ENCODE results near the gene ZBTB5. TPM values are rescaled to one million over a fixed set of nuclear protein-coding genes. Genes with fewer than 3 reads are reported as not detected.

The ZBTB5 gene
- total and polyA plus RNA-seq, 2 donors (not counting 3 experiments of a cell fraction or from before 2014, with no cell fraction given), result 10.0 to 13.7 TPM

- no peak for DNase-seq (ENCODE audit: low read depth, low spot score)
- no peaks in the 10 kb centered on the region for H3K9me1 ChIP-seq (replicated peaks; ENCODE audit: control insufficient read depth, extremely low read depth, insufficient read depth, low read length)
- CTCF ChIA-PET, result no interaction called here
- POLR2A ChIA-PET, result no interaction called here
- H3K4me2 ChIP-seq (ENCODE audit: insufficient read depth, low read length), result no peak overlapping the region
- H4K20me1 ChIP-seq (replicated peaks; ENCODE audit: control insufficient read depth, extremely low read depth, insufficient read depth, low read length), result no peaks in the 10 kb centered on the region
- dilution Hi-C loops (cut with MboI; ENCODE audit: extremely low pct_ligation_motif_present, low sequenced_read_pairs), result no loop called here
- TF ChIP-seq POLR2A (IDR thresholded peaks at IDR 0.05; ENCODE audit: low read depth, low read length) (no peak), JUN (IDR thresholded peaks at IDR 0.05; ENCODE audit: borderline replicate concordance, insufficient read depth, insufficient read length, low read depth) (no peak), EZH2 (IDR thresholded peaks at IDR 0.05; ENCODE audit: borderline replicate concordance, low read depth, low read length, severe bottlenecking) (no peak), FOS (IDR thresholded peaks at IDR 0.05; ENCODE audit: borderline replicate concordance, insufficient read depth, low read length) (no peak), MAX (IDR thresholded peaks at IDR 0.05; ENCODE audit: insufficient read depth, insufficient read length) (no peak), MYC (IDR thresholded peaks at IDR 0.05; ENCODE audit: low read depth, low read length) (no peak), CTCF (IDR thresholded peaks at IDR 0.05; ENCODE audit: extremely low read depth in 1 of 2, insufficient read depth in 1 of 2, low read depth in 1 of 2, low read length in 2 of 2) (no peak), GATA2 (IDR thresholded peaks at IDR 0.05; ENCODE audit: insufficient read depth, insufficient read length, low read depth, low read length) (no peak)
- intact Hi-C loops (cut with micrococcal nuclease), result no loop called here
- H3K9ac ChIP-seq (replicated peaks; ENCODE audit: extremely low read depth, insufficient read depth, low read length), result no peak overlapping the region
- peaks cover 4 to 35% of the 10 kb centered on the region in 2 experiments for H3K36me3 ChIP-seq (ENCODE audit: control insufficient read depth in 2 of 2, extremely low read depth in 1 of 2, insufficient read depth in 2 of 2, low read length in 2 of 2)
- no peaks in the 10 kb centered on the region for H3K9me3 ChIP-seq (replicated peaks; ENCODE audit: control insufficient read depth, insufficient read depth, low read length)
- no TSS peak for BruUV-seq (replicated peaks)
- no peak overlapping the region for H3K4me3 ChIP-seq (replicated peaks in 1 of 3; ENCODE audit: insufficient read depth in 1 of 3, low read depth in 1 of 3, low read length in 3 of 3)
- H3K79me2 ChIP-seq (ENCODE audit: control insufficient read depth, insufficient read depth, low read length), result no peaks in the 10 kb centered on the region
- H2AFZ ChIP-seq (ENCODE audit: low read depth, low read length), result no peak overlapping the region
- H3K27me3 ChIP-seq (ENCODE audit: control insufficient read depth in 2 of 2, insufficient read depth in 2 of 2, low read length in 2 of 2), result no peaks in the 10 kb centered on the region
- no peaks in the 10 kb centered on the region for H3K4me1 ChIP-seq (ENCODE audit: control insufficient read depth, extremely low read depth, insufficient read depth, low read length)
- FAIRE-seq, result no peak
- no peak overlapping the region for H3K27ac ChIP-seq (ENCODE audit: insufficient read depth, low read depth, low read length)
Observed at GRCh38 chr9:37432020-37432419, 33.2 kb downstream of the ZBTB5 start.

All from endothelial cell of umbilical vein (primary cell).